ENCODE results near the gene SCUBE1. TPM values are rescaled to one million over a fixed set of nuclear protein-coding genes. Genes with fewer than 3 reads are reported as not detected.

Gene SCUBE1
- polyA plus RNA-seq, 1 of the 3 experiments (the other 2 are of a cell fraction) = 0.56 TPM

- WGBS (ENCODE audit: low lambda C conversion rate) = no CpG with 5 or more reads among the region's 5 CpGs
- Histone ChIP-seq H3K79me2 (ENCODE audit: insufficient read depth) (peaks cover 42% of the 10 kb centered on the region), H3K36me3 (replicated peaks in 1 of 2; ENCODE audit: control insufficient read depth in 1 of 2, insufficient read depth in 2 of 2, low read length in 1 of 2) (no peaks in the 10 kb centered on the region), H3K27ac (ENCODE audit: low read depth in 2 of 2, low read length in 1 of 2) (no peak overlapping the region; a peak in 1 of 4 replicates), H4K20me1 (ENCODE audit: insufficient read depth) (peaks cover 4% of the 10 kb centered on the region; the same call in 1 of the 2 replicates), H3K9ac (no peak overlapping the region), H3K9me2 (no peaks in the 10 kb centered on the region), H3K4me2 (no peak overlapping the region), H3K27me3 (ENCODE audit: insufficient read depth) (no peaks in the 10 kb centered on the region), H3K4me3 (ENCODE audit: low read depth in 2 of 2, low read length in 1 of 2) (no peak overlapping the region), H2AFZ (ENCODE audit: low read depth) (no peak overlapping the region), H3K9me3 (no peaks in the 10 kb centered on the region), H3K4me1 (ENCODE audit: control insufficient read depth in 1 of 2, insufficient read depth in 2 of 2, low read depth in 1 of 2, low read length in 1 of 2) (peaks cover 0 to 2% of the 10 kb centered on the region in 2 experiments; a peak in 1 of 4 replicates), H3F3A (replicated peaks; ENCODE audit: insufficient read depth) (no peaks in the 10 kb centered on the region)
- DNase-seq = no peak
- TF ChIP-seq GABPA (IDR thresholded peaks at IDR 0.05; ENCODE audit: low read depth) (no peak), USF1 (IDR thresholded peaks at IDR 0.05; ENCODE audit: borderline replicate concordance, low read depth) (no peak), CHD2 (IDR thresholded peaks at IDR 0.05; ENCODE audit: low read length, partially characterized antibody) (no peak)
- CTCF ChIA-PET = no interaction called here
- POLR2A ChIA-PET = no interaction called here
These were observed 187.4 kb downstream of the SCUBE1 start for GRCh38 chr22:43155789-43156188.

GRCh38 chr22:43154887-43155536, 188.2 kb downstream of the SCUBE1 start:
- H2AFZ ChIP-seq (ENCODE audit: low read depth) = no peak overlapping the region
- DNase-seq = no peak
- no peak overlapping the region for H3K4me3 ChIP-seq (ENCODE audit: low read depth in 2 of 2, low read length in 1 of 2)
- H3K79me2 ChIP-seq (ENCODE audit: insufficient read depth) = peaks cover 42% of the 10 kb centered on the region
- H3K36me3 ChIP-seq (replicated peaks in 1 of 2; ENCODE audit: control insufficient read depth in 1 of 2, insufficient read depth in 2 of 2, low read length in 1 of 2) = no peaks in the 10 kb centered on the region
- no peaks in the 10 kb centered on the region for H3K9me2 ChIP-seq
- H3F3A ChIP-seq (replicated peaks; ENCODE audit: insufficient read depth) = no peaks in the 10 kb centered on the region
- POLR2A ChIA-PET = no interaction called here
- peaks cover 4% of the 10 kb centered on the region; the same call in 1 of the 2 replicates for H4K20me1 ChIP-seq (ENCODE audit: insufficient read depth)
- no peak overlapping the region; a peak in 1 of 4 replicates for H3K27ac ChIP-seq (ENCODE audit: low read depth in 2 of 2, low read length in 1 of 2)
- TF ChIP-seq EP300 (IDR thresholded peaks at IDR 0.05; ENCODE audit: borderline replicate concordance in 1 of 2, low read depth in 1 of 2, low read length in 1 of 2) (no peak), GATA2 (CRISPR knock-in tag; IDR thresholded peaks at IDR 0.05) (no peak), USF2 (IDR thresholded peaks at IDR 0.05; ENCODE audit: borderline replicate concordance, low read depth, low read length) (no peak), NFIC (IDR thresholded peaks at IDR 0.05; ENCODE audit: borderline replicate concordance) (no peak), TAF1 (IDR thresholded peaks at IDR 0.05; ENCODE audit: borderline replicate concordance, low read depth, low read length) (no peak), USF1 (IDR thresholded peaks at IDR 0.05; ENCODE audit: borderline replicate concordance, low read depth) (no peak)
- no peak overlapping the region for H3K9ac ChIP-seq
- H3K4me2 ChIP-seq = no peak overlapping the region
- H3K9me3 ChIP-seq = no peaks in the 10 kb centered on the region
- H3K4me1 ChIP-seq (ENCODE audit: control insufficient read depth in 1 of 2, insufficient read depth in 2 of 2, low read depth in 1 of 2, low read length in 1 of 2) = peaks cover 0 to 2% of the 10 kb centered on the region in 2 experiments; a peak in 1 of 4 replicates
- CTCF ChIA-PET = no interaction called here
- 100% methylated on average over 1 of the region's 27 CpGs for WGBS (ENCODE audit: low lambda C conversion rate)
- H3K27me3 ChIP-seq (ENCODE audit: insufficient read depth) = no peaks in the 10 kb centered on the region

All from SK-N-SH (cell line).